Stimulated activated CD4-positive, alpha-beta T cell treated with anti-CD3 and anti-CD28 coated beads, Interleukin-2, amount 100 ng/mL, for 4 hours (primary cell): Measurements from ENCODE around the gene LAMA1.

Source experiments
- DNase-seq: peaks from one replicate; pipeline ENCODE4 v3.0.0-alpha.2; 2020; ENCODE audit warnings: low read depth

LAMA1 gene

GRCh38 chr18:7112936-7113335 is 4.7 kb downstream of the LAMA1 start:
- DNase-seq = no peak

DNA sequence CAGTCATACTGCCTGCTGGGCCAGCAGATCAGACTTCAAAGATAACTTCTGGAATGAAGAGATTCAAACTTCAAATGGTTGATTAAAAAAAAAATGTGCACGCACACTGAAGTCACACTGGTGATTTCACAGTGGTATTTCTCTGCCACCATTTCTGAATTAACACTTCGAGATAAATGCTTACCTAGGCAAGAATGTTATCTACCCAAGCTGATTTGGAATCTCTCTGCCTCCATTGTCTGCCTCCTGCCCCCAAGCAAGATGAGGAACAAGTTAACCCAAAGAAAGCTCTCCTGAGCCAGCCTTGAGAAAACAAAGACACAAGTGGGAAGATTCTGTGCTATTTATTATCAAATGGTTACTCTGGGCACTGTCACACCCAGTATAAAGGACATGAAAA is 6.5 kb downstream of the LAMA1 start:
- no peak for DNase-seq

- no peak for DNase-seq
Measured at GRCh38 chr18:7105943-7106342, 11.7 kb downstream of the LAMA1 start.

DNA sequence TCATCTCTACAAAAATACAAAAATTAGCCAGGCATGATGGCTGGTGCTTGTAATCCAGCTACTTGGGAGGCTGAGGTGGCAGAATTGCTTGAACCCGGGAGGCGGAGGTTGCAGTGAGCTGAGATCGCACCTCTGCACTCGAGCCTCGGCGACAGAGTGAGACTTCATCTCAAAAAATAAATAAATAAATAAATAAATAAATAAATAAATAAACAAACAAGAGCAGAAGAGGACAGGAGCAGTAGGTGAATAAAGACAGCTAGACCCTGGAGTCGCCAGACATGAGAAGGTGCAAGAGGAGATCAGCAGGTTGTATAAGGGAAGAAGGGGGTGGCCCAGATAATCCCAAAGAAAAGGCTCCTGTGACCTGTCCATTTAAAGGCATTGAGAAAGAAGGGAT is 12.3 kb downstream of the LAMA1 start:
- DNase-seq = no peak

- DNase-seq = no peak
Measured at GRCh38 chr18:7104649-7105048, 12.9 kb downstream of the LAMA1 start.

DNA sequence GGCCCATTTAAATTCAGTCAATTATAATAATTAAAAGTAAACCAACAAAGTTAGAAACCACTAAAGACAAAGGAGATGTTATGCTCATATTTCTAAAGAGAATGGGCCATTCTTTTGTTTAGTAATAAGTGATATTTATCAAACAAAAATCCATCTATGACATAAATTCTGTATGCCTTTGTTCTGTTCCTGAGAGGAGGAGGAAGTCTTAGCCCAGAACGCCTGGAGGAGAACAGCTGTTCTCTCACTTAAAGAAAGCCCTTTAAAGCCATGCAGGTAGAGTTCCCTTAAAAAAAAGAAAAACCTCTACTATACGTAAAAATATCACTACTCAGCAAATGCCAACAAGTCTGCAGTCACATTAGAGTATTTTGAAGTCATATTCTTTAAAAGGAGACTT is 15.5 kb downstream of the LAMA1 start:
- DNase-seq = no peak

DNA sequence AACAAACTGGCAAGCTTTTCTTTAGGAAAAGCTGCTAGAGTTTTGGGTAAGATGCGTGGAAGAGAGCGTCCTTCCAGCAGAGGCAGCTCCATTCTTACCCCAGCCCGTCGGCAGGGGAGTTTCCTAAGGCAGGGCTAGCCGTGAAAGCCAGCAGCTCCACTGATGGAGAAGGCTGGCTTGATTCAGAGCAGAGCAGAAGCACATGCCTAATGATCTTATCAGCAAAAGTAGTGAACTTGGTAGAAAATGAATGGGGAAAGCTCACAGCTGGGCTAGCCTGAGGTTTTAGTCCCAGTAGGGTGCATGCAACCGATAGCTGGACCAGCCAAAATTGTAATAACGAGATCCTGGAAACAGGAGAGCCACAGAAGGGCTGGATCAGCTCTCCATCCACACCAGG is 20.8 kb downstream of the LAMA1 start:
- DNase-seq = no peak

DNA sequence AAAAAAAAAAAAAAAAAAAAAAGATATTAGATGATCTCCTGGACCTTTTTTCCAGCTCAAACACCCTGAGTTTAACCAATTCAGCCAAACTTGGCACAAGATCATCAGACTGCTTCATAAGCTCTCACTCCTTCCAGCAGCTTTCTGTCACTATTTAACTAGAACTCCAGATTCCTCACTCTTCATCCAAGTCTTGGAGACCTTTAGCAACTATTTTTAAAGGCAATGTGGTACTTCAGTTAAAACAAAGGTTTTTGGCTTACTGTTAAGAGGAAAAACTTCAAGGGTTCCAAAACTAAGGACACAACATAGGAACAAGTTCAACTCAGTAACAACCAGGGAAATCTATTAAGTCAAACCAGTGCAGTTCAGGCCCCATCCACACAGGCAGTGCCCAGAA is 23.2 kb downstream of the LAMA1 start:
- DNase-seq = no peak

GRCh38 chr18:7090771-7091170 is 26.8 kb downstream of the LAMA1 start:
- no peak for DNase-seq

DNA sequence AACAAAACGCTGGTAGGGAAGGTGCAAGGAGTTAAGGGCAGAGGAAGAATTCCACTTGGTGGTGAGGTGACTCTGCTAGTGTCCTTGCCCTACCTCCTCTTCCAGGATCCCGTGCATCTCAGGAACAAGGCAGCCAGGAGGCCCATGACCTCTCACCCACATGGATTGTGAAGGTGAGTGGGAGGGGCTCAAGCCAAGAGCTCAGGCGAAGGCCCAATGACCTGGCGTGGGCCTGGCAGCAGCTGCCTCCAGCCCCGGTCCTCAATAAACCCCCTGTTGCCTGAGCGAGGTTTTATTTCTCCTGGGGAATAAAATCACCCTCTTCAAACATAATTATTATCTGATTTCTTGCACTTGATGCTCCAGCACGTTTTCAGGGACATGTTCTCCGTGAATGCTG is 28.2 kb downstream of the LAMA1 start:
- DNase-seq = no peak

DNA sequence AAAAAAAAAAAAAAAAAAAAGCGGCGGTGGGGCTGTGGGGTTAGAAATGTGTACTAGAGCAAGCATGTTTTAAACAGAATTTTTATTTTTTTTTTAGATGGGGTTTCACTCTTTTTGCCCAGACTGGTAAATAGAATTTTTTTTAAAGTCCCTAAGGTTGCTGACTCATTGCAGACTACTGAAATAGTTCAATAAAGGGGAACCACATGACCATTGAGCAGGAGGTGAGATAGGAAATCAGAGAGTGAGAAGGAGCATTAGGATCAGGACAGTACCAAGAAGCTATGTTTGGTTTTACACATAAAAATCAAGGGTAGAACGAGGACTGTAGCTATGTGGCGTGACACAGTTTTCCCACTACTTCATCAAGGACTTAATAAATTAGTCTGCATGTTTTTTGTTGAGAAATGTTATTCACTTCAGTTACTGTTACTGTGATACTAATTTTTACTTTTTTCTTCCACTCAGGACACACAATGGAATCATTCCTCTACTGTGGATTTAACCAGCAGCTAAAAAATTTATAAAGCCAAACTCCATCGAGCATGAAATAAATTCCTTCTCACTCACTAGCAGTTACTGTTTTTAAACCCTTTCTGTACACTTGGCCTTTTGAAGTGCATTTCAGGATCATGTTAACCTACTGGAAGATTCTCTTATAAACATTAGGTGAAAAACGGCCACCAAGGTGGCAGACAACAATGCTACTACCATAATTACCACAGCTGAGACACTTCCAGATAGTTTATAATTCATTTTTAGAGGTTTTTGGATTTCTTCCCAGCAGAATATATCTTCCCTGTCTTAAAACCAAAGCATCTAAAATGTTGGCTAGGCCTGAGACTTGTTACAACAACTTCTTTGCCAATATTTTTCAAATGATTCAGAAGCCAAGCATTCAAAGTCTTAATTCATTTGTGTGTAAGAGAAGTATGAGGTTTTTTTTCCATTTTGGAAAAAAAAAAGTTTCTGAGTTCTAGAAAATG is 33.2 kb downstream of the LAMA1 start:
- DNase-seq = no peak

- DNase-seq = no peak
Measured at GRCh38 chr18:7082671-7083070, 34.9 kb downstream of the LAMA1 start.

DNA sequence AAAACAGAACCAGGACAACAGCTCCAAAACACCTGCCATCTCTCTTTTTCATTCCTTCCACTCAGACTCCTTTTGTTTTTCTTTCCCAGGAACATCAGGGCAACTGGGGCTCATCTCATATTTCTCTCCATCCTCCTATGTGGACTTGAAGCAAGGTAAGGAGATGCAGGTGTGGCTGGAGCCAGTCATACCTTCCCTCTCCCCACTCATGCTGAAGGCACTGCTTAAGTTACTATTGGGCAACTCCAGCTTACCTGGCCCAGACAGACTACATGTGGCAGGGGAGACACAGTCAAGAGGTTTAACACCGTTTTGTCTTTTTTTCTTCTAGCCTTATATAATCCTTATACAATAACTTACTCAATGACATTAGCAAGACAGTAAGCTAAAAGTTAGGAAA is 38.4 kb downstream of the LAMA1 start:
- DNase-seq = no peak

GRCh38 chr18:7072593-7072992 is 45.0 kb downstream of the LAMA1 start:
- no peak for DNase-seq

DNA sequence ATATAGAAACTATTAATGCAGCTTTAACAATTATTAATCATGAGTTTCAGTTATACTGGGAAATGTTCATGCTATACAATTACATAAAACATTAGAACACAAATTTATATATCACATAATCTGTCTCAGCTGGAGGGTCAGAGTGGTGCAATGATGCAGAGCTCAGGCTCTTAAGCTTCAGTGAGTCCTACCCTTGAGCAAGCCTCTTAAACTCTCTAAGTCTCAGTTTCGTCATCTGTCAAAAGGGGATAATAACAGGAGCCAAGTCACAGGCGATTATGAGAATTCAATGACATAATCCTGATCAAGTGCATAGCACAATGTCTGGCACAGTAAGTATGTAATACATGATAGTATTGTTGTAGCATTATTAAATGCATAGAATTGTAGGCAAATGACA is 46.0 kb downstream of the LAMA1 start:
- no peak for DNase-seq

GRCh38 chr18:7070466-7070865 is 47.1 kb downstream of the LAMA1 start:
- no peak for DNase-seq

DNA sequence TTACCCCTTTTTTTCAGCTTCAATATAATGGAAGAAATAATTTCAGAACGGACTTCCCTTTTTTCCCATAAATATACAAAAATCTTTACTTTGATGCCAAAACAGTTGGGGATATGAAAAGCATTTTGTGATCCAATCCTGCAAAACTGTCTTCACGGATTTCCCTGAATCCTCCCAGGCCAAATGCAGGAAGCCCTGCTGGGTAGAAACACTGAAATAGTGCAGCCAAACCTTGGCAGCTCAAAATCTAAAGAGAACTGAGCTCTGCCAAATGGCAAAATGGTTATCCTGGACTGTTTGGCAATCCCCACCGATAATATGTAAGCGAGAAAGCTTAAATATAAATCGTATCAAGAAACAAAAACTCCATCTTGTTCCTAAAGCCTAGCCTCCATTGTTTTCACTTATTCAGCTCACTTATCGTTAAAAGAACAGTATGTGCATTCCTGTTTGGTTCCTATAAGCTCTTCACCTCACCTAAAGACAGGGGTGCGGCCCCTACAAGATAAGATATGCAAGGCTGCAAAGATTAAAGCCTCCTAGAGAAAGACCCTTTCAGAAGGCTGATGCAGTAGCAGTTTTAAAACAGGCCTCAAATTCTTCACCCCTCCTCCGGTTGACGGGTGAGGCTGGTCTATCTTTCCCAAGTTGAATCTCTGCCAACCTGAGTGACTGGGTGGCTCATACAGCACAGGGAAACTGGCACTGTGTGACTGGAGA is 48.6 kb downstream of the LAMA1 start:
- no peak for DNase-seq

GRCh38 chr18:7066965-7067555 is 50.5 kb downstream of the LAMA1 start:
- DNase-seq = no peak

DNA sequence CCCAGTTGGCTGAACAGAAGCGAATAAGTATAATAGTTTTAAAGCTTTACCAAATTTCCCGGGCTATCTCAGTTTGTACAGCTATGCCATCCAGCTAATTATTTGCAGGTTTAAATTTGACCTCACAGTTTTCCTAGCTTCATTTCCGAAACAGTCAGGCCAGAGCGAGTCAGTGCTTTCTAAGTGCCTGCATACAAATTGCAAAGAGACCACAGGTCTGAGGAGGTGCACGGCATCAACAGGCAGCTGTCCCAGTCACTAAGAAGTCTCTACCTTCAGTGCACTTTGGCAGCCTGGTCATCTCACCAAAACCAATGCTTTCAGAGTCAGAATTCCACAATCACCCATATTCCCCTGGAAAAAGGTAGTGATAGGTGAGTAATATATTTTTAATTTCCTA is 51.9 kb downstream of the LAMA1 start:
- no peak for DNase-seq

DNA sequence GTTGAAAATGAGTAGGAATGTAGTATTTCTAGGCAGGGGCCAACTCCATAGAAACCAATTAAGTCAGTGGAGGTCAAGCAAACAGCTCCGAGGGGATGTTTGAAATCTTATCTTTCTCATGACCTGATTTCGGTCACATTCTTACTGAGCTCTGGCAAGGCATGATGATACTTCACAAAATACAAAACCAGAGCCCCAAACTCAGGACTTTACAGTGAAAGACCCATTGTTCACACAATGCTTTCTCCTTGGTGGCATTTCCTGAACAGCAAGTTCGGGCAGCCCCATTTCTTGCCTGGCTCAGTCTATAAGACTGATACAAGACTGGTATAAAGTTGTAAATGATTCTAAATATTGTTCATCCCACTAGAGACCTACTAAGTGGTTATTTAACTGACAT is 53.3 kb downstream of the LAMA1 start:
- DNase-seq = no peak

GRCh38 chr18:7062811-7063210 is 54.8 kb downstream of the LAMA1 start:
- DNase-seq = no peak

GRCh38 chr18:7062236-7062635 is 55.4 kb downstream of the LAMA1 start:
- no peak for DNase-seq

- no peak for DNase-seq
Measured at GRCh38 chr18:7059276-7059675, 58.3 kb downstream of the LAMA1 start.
